GM19099 (cell line): Measurements from ENCODE around the gene MEGF6.

Experiments used
- POLR2A ChIP-seq: IDR thresholded peaks from 3 replicates; pipeline ENCODE4 v1.6.1; 2011; ENCODE audit warnings: low read depth; ENCODE audit not compliant: insufficient read length; ENCODE audit errors: extremely low read depth

Gene MEGF6

DNA sequence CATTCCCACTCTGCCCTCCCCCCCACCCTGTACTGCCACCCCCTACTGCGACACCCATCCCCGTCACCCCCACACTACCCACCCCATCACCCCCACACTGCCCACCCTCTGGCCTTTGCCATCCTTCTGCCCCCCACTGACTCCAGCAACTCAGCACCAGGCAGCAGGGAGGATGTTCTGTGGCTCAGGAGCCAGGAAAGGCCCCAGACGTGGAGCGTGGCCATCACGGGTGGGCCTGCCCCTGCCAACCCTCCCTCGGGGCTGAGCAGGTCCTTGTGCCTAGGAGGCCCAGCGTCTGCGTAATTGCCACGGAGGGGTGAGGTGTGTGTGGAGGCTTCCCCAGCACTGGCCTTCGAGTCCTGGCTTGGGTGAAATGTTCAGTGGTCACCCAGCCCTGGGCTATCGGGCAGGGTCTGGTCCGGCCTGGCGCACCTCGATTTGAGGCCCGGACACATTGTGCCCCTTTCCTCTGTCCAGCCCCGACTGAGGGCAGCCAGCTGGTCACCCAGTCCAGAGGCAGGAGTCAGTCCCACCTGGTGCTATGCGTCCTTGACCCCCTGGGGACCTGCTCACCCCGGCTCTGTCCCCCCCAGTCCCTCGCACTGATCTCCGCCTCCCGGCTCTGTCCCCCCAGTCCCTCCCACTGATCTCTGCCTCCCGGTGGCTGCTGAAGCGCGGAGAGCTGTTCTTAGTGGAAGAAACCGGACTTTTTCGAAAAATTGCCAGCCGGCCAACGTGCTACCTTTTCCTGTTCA is 133.9 kb downstream of the MEGF6 start:
- no peak for TF ChIP-seq POLR2A

GRCh38 chr1:3476666-3477065 is 134.6 kb downstream of the MEGF6 start:
- no peak for TF ChIP-seq POLR2A

- no peak for TF ChIP-seq POLR2A
Measured at GRCh38 chr1:3475839-3476573, 135.3 kb downstream of the MEGF6 start.

GRCh38 chr1:3474421-3474820 is 136.9 kb downstream of the MEGF6 start:
- TF ChIP-seq POLR2A, result no peak

GRCh38 chr1:3474016-3474415 is 137.3 kb downstream of the MEGF6 start:
- TF ChIP-seq POLR2A, result no peak

DNA sequence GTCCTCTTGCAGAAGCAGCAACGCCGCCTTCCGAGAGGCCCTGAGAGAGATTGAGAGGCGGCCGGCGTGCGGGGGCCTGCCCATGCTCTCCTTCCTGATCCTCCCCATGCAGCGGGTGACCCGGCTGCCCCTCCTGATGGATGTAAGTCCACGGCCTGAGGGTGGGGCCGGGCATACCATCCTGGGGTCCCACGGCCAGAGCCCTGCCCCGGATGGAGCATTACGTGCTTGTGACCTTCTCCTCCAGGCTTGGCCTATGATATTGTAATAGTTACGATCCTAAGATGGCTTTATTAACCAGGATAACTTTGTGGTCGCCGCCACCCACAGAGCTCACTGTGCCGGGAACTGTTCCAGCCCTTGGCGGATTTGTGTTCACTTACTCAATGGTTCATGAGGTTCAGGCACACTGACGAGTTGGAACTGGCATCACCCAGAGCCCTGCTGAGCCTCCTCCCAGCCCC is 137.9 kb downstream of the MEGF6 start:
- TF ChIP-seq POLR2A, result no peak

DNA sequence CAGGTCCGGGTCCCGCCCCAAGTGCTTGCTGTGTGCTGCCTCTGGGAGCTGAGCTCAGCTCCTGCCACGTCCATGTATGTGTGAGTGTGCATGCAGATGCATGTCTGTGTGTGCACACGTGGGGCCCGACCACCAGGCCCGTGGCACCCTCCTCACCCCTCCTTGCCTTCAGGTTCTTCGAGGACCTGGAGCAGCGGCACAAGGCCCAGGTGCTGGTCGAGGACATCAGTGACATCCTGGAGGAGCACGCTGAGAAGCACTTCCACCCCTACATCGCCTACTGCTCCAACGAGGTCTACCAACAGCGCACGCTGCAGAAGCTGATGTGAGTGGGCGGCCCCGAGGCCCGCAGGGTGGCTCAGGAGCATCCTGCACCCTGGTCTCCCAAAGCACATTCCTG is 138.4 kb downstream of the MEGF6 start:
- TF ChIP-seq POLR2A, result no peak

DNA sequence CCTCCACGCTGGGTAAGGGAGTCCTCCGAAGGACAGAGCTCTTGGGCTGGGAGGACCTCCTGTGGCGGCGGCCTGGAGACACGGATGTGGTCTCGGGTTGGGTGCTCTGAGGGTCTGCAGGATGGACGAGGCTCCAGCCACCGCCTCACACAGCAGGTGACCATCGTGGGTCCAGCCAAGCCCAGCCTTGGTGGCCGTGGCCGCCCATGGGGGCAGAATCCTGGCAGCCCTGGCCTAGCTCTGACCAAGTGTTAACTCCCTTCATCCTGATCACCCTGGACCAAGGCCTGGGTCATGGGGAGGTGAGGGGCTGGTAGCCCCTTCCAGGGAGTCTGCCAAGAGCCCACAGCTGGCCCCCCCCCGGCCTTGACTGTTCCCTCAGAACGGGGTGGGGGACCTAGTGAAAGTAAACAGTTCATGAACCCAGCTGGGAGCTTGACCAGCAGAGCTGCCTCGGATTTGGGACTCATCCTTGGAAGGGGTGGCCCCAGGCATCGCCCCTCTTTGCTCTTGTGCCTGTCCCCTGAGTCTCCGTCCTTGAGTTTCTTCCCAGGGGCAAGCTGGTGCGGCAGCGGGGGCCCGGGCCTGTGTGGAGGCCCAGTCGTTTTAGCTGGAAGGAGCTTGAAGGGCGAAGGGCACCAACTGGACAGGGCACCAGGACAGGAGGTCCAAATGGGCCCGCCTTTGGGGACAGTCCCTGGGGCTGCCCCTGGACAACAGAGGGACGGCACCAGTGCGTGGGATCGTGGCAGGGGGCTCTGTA is 139.0 kb downstream of the MEGF6 start:
- no peak for TF ChIP-seq POLR2A

GRCh38 chr1:3471356-3472087 is 139.8 kb downstream of the MEGF6 start:
- no peak for TF ChIP-seq POLR2A

DNA sequence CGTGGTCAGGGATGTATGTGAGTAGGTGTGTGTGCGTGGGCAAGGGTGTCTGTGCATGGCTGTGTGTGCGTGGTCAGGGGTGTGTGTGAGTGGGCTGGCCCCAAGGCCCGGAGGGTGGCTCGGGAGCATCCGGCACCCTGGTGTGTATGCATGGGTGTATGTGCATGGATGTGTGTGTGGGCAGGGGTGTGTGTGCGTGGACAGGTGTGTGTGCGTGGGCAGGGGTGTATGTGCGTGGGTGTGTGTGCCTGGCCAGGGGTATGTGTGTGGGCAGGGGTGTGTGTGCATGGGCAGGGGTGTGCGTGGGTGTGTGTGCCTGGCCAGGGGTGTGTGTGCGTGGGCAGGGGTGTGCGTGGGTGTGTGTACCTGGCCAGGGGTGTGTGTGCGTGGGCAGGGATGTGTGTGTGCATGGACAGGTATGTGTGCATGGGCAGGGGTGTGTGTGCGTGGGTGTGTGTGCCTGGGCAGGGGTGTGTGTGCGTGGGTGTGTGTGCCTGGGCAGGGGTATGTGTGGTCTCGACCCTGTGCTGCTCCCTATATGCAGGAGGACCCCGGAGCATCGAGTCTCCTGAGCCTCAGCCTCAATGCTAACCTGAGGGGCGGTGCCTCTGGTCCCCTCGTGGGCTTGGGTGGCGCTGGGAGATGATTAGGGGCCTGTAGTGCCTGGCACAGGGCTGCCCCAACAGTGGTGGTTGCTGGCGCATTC is 140.5 kb downstream of the MEGF6 start:
- no peak for TF ChIP-seq POLR2A

GRCh38 chr1:3469849-3470649 is 141.3 kb downstream of the MEGF6 start:
- TF ChIP-seq POLR2A, result no peak

DNA sequence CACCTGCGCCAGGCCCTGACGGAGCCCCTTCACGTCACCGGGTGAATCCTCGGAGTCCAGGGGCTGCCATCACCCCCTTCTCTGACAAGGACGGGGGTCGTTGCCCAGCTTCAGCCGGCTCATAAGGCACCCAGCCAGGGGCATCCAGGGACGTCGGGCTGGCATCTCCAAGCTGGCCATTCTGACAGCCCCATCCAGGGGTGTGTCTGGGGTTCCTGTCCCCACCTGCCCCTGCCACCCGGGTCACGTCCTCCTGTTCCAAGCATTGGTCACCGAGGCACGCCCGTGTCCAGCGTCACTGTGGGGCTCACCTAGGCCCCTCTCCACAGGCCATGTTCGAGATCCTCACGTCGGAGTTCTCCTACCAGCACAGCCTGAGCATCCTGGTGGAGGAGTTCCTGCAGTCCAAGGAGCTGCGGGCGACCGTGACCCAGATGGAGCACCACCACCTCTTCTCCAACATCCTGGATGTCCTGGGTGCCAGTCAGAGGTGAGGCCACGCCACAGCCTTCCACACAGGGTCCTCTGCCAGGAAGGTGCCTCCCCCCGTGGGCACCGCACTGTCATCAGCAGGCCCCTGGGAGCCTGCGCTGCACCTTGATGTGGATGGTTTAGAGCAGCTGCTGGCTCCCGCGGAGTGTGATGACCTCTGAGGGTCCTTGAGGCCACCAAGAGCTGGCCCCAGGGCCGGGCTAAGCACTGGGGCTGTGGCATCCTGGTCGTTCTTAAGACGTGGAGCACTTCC is 142.0 kb downstream of the MEGF6 start:
- no peak for TF ChIP-seq POLR2A
